ENCODE measurements around the gene PTCD2. TPM values are rescaled to one million over a fixed set of nuclear protein-coding genes. Genes with fewer than 3 reads are reported as not detected.

PTCD2 gene
- total and polyA plus RNA-seq, 9 of the 15 experiments (the other 6 are each of a cell fraction or from before 2014, with no cell fraction given) = 11.9 to 28.5 (median 18.6) TPM

DNA sequence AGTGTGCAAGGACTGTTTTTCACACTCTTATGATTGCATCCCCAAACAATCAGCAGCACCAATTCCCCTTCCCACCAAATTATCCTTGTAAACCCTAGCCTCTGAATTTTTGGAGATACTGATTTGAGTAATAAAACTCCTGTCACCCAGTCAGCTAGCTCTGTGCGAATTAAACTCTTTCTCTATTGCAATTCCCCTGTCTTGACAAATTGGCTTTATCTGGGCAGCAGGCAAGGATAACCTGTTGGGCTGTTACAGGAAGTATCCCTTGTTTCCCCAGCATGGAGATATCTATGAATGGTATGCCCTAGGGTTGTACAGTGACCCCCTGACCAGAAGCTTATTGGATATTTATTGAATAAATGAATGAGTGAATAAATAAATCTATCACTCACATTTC, 80.8 kb downstream of the PTCD2 start (continued):
- TF ChIP-seq USF1 (CRISPR knock-in tag; IDR thresholded peaks at IDR 0.05) (no peak), TCFL5 (CRISPR knock-in tag; conservative IDR thresholded peaks at IDR 0.05) (no peak), IRF9 (tag; IDR thresholded peaks at IDR 0.05) (no peak), RHOXF2B (CRISPR knock-in tag; conservative IDR thresholded peaks at IDR 0.05) (no peak), ZEB2 (IDR thresholded peaks at IDR 0.05) (peak; percentile 35; the same call in 1 of the 2 replicates), ZNF766 (CRISPR knock-in tag; conservative IDR thresholded peaks at IDR 0.05) (peak; percentile 89), RCOR1 (IDR thresholded peaks at IDR 0.05; ENCODE audit: borderline replicate concordance in 1 of 2, low read depth in 2 of 2, low read length in 2 of 2) (no peak), TCF7L2 (IDR thresholded peaks at IDR 0.05; ENCODE audit: low read depth, low read length) (no peak), MCM3 (IDR thresholded peaks at IDR 0.05) (no peak), CREBBP (IDR thresholded peaks at IDR 0.05; ENCODE audit: low read depth, low read length) (no peak), CBX1 (IDR thresholded peaks at IDR 0.05; ENCODE audit: low read depth) (peak; percentile 50; the same call in 1 of the 2 replicates), KDM5B (IDR thresholded peaks at IDR 0.05; ENCODE audit: insufficient replicate concordance, low read depth, low read length) (no peak), ETV1 (tag; conservative IDR thresholded peaks at IDR 0.05; ENCODE audit: low read depth) (no peak)
- TF ChIP-seq, protein P1, sequence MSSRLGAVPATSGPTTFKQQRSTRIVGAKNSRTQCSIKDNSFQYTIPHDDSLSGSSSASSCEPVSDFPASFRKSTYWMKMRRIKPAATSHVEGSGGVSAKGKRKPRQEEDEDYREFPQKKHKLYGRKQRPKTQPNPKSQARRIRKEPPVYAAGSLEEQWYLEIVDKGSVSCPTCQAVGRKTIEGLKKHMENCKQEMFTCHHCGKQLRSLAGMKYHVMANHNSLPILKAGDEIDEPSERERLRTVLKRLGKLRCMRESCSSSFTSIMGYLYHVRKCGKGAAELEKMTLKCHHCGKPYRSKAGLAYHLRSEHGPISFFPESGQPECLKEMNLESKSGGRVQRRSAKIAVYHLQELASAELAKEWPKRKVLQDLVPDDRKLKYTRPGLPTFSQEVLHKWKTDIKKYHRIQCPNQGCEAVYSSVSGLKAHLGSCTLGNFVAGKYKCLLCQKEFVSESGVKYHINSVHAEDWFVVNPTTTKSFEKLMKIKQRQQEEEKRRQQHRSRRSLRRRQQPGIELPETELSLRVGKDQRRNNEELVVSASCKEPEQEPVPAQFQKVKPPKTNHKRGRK (tag; IDR thresholded peaks at IDR 0.05) = no peak
- TF ChIP-seq, protein P2, sequence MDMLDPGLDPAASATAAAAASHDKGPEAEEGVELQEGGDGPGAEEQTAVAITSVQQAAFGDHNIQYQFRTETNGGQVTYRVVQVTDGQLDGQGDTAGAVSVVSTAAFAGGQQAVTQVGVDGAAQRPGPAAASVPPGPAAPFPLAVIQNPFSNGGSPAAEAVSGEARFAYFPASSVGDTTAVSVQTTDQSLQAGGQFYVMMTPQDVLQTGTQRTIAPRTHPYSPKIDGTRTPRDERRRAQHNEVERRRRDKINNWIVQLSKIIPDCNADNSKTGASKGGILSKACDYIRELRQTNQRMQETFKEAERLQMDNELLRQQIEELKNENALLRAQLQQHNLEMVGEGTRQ (CRISPR knock-in tag; IDR thresholded peaks at IDR 0.05) = no peak
